HG02938 (cell line): Measurements from ENCODE around the gene ARHGEF11.

Source experiments
- ATAC-seq: cut with Tn5 transposase; IDR thresholded peaks from one replicate; pipeline ENCODE4 v1.9.1; 2021; ENCODE audit warnings: mild to moderate bottlenecking, moderate library complexity; ENCODE audit not compliant: unreplicated experiment

Gene ARHGEF11

GRCh38 chr1:156957634-156958033, 87.9 kb downstream of the ARHGEF11 start:
- ATAC-seq: no peak

- ATAC-seq: no peak
Measured at GRCh38 chr1:156956333-156956732, 89.2 kb downstream of the ARHGEF11 start.

DNA sequence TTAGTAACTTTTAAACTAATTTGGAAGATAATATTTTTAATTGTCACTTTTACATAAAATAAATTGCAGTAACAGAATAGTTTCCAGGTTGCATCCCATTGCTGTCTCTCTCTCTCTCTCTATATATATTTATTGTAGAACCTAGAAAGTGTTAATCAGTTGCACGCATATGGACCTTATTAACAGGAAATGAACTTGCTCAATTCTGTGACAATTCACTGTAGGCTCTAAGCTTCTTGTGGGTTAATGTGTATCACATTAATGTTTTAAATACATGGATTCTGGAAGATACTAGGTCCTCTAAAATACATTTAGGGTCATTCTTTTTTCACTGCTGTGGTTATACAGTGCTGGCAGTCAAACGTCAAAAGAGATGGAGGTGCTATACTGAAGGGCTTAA, 92.0 kb downstream of the ARHGEF11 start:
- no peak for ATAC-seq

GRCh38 chr1:156951371-156951770, 94.2 kb downstream of the ARHGEF11 start:
- no peak for ATAC-seq

GRCh38 chr1:156949127-156949526, 96.4 kb downstream of the ARHGEF11 start:
- ATAC-seq: no peak

DNA sequence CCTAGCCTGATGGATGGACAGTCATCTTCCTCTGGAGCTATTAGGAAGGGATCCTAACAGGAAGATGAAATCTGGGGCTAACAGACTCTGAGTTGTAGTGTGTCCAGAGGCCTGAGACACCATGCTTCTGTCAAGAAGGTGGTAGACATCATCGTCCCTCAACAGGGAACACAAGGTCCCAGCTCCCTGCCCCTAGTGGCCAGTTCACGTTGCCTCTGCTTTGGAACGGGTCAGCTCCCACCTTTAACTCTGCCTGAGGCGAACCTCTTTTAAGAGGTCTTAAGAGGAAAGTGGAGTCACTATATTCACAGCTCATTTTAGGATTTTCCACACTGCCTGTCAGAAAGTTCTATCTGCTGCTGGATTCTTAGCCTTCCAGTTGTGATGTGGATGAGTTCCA, 96.8 kb downstream of the ARHGEF11 start:
- no peak for ATAC-seq

DNA sequence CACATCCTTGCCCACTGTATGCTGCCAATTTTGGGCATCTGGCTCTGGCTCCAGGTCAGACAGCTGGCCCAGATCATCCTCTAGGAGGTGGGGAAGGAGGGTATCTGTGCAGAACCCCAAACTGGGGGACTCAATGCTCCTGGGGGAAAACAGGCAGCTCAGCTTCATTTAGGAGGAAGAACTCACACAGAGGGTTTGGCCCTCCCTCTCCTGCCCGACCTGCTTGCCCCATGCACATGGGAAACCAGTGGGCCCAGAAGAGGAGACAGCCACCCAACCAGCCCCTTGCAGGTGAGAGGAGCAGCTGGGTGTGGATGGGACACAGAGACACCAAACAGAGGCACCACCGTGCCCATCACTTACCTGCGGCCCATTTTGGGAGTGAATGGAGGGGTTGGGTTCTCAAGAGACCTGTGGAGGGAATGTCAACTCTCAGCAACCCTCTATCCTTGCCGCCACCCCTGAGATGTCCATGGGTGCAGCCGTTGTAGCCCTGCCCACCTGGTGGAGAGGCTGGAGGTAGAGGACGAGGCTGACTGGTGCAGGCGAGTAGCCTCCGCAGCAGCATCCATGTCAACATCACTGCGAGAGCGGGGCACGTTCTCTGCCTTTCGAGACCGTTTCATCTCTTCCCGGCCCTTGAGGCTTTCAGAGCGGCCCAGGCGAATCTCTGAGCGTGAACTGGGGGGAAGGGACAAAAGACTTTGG, 97.6 kb downstream of the ARHGEF11 start:
- ATAC-seq: no peak

- no peak for ATAC-seq
Measured at GRCh38 chr1:156947127-156947526, 98.4 kb downstream of the ARHGEF11 start.

DNA sequence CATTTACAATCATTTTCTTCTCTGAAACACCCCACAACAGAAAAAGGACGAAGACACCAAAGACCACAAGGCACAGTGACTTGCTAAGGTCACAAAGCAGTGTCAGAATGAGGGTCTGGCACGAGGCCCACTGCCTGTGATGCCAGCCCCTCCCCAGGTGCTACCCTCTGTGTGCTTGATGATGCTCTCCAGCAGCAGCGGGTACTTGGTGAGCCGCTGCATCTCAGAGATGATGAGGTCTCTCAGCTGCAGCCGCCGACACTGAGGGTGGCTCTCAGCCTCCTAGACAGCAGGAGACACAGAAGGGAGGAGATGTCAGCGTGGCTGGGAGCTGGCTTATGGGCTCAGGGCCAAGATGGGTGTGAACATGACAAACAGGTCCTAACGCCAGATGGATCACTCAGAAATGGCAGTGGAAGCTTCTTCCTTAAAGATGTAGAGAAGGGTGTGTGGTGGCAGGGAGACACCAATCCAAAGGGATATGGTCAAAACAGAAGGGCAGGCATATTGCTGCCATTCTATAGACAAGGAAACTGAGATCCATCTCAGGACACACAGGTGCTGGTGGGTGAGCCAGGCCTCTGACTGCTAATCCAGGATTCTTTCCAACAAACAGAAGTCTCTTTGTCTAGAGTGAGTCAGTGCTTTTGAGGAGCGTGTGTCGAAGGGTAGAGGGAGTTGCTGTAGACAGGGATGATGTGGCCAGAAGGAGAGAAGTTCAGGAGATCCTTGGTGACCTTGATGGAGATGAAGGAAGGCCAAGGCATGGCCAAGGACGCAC, 99.5 kb downstream of the ARHGEF11 start:
- ATAC-seq: no peak

DNA sequence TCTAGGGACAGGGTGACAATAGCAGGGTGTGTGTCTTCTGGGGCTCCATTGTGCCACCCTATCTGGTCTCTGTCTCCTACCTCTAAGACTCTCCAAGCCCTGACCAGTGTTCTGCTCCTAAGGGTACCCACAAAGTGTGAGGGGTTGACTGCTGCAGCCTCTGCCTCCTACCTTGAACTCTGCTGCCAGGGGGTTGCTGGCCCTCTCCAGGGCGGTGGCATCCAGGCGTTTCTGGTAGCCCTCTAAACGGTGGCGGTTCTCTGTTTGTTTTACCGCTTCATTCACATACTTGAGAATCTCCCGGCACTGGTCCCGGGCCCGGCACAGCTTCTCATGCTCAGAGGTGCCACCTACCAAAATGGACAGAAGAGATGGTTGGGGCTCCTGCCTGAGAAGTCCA, 100.7 kb downstream of the ARHGEF11 start:
- no peak for ATAC-seq

GRCh38 chr1:156944268-156944667, 101.3 kb downstream of the ARHGEF11 start:
- no peak for ATAC-seq

DNA sequence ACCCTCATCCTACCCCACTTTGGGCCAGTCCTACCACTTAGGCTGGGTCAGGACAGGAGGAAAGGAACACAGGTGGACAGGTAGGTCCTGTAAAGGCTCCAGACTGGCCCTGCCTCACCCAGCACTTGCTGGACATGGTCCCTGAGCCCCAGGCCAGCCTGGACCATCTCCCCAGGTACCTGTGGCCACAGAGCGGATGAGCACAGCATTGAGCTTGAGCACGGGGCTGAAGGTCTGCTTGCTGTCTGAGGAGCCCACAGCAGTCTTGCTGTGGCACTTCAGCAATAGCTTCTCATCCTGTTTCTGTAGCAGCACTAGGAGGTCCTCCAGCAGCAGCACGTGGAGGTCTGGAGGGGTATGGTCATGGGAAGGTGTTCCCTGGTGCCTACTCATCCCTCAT, 101.8 kb downstream of the ARHGEF11 start:
- ATAC-seq: no peak

GRCh38 chr1:156942576-156942975, 103.0 kb downstream of the ARHGEF11 start:
- no peak for ATAC-seq

DNA sequence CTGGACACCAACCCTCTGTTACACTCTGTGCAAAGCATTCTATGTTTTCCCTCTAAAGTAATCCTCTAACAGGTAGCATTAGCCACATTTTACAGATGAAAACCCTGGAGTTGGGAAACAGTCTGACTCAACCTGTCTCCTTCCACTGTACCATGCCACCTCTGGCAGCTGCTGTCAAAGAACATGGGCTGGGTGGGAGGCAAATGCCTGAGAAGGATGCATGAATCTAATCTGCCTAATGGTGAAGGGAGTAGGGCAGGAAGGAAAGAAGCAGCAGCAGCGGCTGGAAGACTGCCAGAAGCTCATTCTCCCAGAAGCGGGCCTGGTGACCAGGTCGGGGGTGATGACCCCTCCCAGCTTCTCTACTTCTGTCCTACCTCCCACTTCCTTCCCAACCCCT, 103.4 kb downstream of the ARHGEF11 start:
- no peak for ATAC-seq

GRCh38 chr1:156941675-156942074, 103.9 kb downstream of the ARHGEF11 start:
- ATAC-seq: no peak

- no peak for ATAC-seq
Measured at GRCh38 chr1:156939786-156940334, 105.7 kb downstream of the ARHGEF11 start.

GRCh38 chr1:156938813-156939212, 106.7 kb downstream of the ARHGEF11 start:
- no peak for ATAC-seq

DNA sequence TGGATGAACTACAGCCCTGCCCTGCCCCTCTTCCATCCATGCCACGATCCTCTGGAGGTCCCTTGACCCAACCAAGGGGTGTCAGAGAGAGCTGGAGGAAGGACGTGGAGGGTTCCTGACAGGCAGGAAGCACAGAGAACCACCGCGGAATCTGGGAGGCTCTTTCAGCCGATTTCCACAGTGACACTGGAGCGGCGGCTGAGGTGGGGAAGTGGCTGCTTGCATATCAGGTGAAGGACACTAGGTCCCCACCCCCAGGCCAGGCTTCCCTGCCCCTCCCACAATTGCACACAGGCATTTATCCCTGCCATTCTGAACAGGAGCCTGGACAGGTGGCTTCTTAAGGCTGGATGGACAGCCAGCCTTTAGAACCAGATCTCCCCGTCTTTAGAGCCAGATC, 107.7 kb downstream of the ARHGEF11 start:
- ATAC-seq: no peak

DNA sequence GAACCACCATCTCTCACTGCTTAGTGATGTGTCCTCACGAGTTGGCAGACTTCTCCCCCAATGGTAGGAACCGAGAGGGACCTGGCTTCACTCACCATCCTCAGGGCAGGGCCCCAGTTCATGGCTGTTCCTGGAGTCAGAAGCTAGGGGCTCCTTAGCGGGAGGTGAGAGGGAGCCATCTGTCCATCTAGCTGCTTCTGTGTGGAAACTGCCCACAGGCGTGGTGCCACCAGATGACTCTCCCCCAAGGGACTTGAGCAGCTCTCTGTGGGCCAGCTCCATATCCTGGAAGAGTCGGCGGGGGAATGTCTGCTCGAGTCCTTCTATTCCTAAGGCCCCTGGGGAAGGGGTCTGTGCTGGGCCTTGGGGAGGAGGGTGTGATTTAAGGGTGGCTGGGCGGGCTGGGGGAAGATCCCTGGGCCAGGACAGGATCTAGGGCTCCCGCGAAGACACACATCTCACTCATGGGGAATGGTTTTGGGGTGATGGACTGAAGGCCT, 108.8 kb downstream of the ARHGEF11 start:
- ATAC-seq: no peak

DNA sequence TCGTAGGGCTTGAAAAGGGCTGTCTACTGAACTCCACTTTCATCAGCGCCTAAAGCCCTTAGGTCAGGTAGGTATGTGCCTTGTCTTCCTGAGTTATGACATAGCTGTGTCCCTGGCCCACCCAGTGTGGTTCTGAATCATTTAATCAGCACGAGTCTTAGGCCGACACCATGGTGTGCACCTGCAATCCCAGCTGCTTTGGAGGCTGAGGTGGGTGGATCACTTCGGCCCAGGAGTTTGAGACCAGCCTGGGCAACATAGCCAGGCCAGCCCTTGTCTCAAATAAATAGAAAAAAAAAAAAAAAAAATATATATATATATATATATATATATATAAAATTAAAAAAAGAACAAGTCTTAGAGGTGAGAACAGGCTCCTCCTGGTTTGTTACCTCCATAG, 109.4 kb downstream of the ARHGEF11 start:
- ATAC-seq: no peak

DNA sequence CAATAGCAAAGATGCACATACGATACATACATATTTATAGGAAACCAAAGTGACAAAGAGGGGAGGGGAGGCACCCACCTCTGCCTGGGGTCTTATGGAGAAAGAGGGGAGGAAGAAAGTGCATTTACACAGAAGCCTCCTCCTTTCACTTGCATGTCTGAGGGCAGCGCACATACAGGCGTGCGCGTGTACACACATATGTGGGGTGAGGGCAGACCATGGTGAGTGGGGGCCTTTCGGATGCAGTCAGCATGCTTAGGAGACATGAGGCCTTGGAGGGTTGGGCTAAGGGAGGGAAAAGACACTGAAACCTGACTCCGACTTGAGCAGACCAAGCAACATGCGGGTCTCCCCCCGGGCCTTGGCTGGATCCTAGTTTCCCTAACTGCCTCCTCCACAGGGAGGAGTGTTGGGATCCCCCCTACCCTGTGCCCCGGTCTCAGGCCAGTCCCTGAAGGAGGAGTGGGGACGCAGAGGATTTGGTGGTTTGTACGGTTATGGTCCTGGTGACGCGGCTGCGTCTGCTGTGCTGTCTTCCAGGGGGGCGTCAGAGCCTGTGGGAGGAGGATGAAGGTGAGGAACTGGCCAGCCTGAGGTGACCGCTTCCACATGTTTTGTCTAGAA, 109.9 kb downstream of the ARHGEF11 start:
- ATAC-seq: no peak

- no peak for ATAC-seq
Measured at GRCh38 chr1:156933136-156933535, 112.4 kb downstream of the ARHGEF11 start.
